Thoracic aorta (tissue), 2 donors: Measurements from ENCODE around the gene NME8. TPM values are rescaled to one million over a fixed set of nuclear protein-coding genes. Genes with fewer than 3 reads are reported as not detected.

Source experiments
- ATAC-seq: fragments of 150-250 bp; one replicate; pipeline ENCODE4 v1.8.0; 2017; ENCODE audit warnings: low read depth; ENCODE audit not compliant: insufficient number of reproducible peaks, low FRiP score
- DNase-seq: peaks from one replicate; pipeline ENCODE4 v3.0.0-alpha.2; 2020; ENCODE audit warnings: low spot score
- H3K27ac ChIP-seq, 2 donors: fragments of 200-600 bp; sonication (generic); 1 replicate in 1 of 2; 2 replicates in 1 of 2; pipeline ENCODE4 v1.5.1; 2016; ENCODE audit warnings: mild to moderate bottlenecking in 2 of 2, moderate library complexity in 2 of 2
- H3K27me3 ChIP-seq: fragments of 200-600 bp; sonication (generic); replicated peaks from 2 replicates; pipeline ENCODE4 v1.6.0; 2016; ENCODE audit warnings: mild to moderate bottlenecking; ENCODE audit not compliant: insufficient read depth
- H3K36me3 ChIP-seq: fragments of 200-600 bp; sonication (generic); one replicate; pipeline ENCODE4 v1.5.1; 2016
- H3K4me1 ChIP-seq, 2 donors: fragments of 200-600 bp; sonication (generic); 1 replicate in 1 of 2; 2 replicates in 1 of 2; pipeline versions ENCODE4 v1.5.1 to v1.6.0; 2016; ENCODE audit warnings: low read depth in 2 of 2, mild to moderate bottlenecking in 1 of 2; ENCODE audit not compliant: control insufficient read depth in 1 of 2
- H3K4me3 ChIP-seq: fragments of 200-600 bp; sonication (generic); 2 replicates; pipeline ENCODE4 v1.5.1; 2016; ENCODE audit warnings: mild to moderate bottlenecking
- H3K9me3 ChIP-seq: fragments of 200-600 bp; sonication (generic); 2 replicates; pipeline ENCODE4 v1.5.1; 2016
- CTCF ChIP-seq: fragments of 200-600 bp; sonication (generic); IDR thresholded peaks from one replicate; pipeline ENCODE4 v1.5.1; 2019; ENCODE audit warnings: antibody characterized with exemption
- total RNA-seq, 2 donors: library from RNA; depleted of rRNA; stranded (reverse); fragments of >200 nt; gene quantifications; one replicate each; pipeline versions ENCODE4 v1.1.0 to v1.2.3, GENCODE V29; 2016

NME8 gene
- total RNA-seq, 2 donors from 2014 or later, result not detected

- Histone ChIP-seq H3K4me1 (no peaks in the 10 kb centered on the region), H3K27me3 (no peaks in the 10 kb centered on the region), H3K4me3 (no peak overlapping the region), H3K9me3 (peaks cover 2% of the 10 kb centered on the region), H3K27ac (no peak overlapping the region), H3K36me3 (no peaks in the 10 kb centered on the region)
- TF ChIP-seq CTCF, result no peak
- no peak for ATAC-seq
- no peak for DNase-seq
Measured at GRCh38 chr7:37817591-37817960, 30.8 kb upstream of the NME8 start.

- no peak overlapping the region for H3K27ac ChIP-seq
- no peak for TF ChIP-seq CTCF
- no peak overlapping the region for H3K4me3 ChIP-seq
- H3K36me3 ChIP-seq, result no peaks in the 10 kb centered on the region
- H3K27me3 ChIP-seq, result no peaks in the 10 kb centered on the region
- H3K9me3 ChIP-seq, result peaks cover 2% of the 10 kb centered on the region
- no peak for ATAC-seq
- H3K4me1 ChIP-seq, result no peaks in the 10 kb centered on the region
- DNase-seq, result no peak
Measured at GRCh38 chr7:37817996-37818720, 30.2 kb upstream of the NME8 start.

DNA sequence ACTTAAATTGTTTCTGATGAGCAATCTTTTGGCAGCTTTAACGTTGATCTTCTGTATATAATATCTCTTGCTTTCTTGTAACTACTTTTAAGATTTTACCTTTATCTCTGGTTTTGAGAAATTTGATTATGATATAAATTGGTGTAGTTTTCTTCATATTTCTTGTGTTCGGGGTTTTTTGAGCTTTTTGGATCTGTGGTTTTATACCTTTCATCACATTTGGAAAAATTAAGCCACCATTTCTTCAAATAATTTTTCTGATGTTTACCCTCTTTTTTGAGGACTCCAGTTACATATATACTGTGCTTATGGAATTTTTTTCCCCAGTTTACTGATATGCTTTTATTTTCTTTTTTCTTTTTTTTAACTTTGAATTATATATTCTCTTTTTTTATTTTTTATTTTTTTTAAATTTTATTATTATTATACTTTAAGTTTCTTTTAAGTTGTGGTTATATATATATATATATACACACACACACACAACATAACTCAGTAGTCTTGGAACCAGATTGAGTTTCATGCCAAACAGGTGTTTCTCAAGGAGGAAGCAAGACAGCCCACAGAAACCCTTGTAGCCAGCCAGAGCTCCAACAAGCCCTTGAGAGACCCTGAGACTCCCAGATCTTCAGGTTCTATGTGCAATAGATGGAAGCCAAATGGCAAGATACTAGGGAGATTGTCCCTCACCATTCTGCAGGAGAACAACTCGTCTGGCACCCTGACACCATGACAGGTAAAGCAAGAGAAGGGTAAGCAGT is 27.5 kb upstream of the NME8 start:
- DNase-seq, result no peak
- H3K27me3 ChIP-seq, result no peaks in the 10 kb centered on the region
- no peak overlapping the region for H3K4me3 ChIP-seq

GRCh38 chr7:37822946-37823345 is 25.5 kb upstream of the NME8 start:
- Histone ChIP-seq H3K36me3 (no peaks in the 10 kb centered on the region), H3K27me3 (no peaks in the 10 kb centered on the region), H3K4me1 (peaks cover 0 to 5% of the 10 kb centered on the region in 2 donors), H3K9me3 (peaks cover 2% of the 10 kb centered on the region), H3K4me3 (no peak overlapping the region), H3K27ac (no peak overlapping the region)
- ATAC-seq, result no peak
- no peak for TF ChIP-seq CTCF
- no peak for DNase-seq

More for the DNA sequence above, 27.5 kb upstream of the NME8 start:
- H3K36me3 ChIP-seq, result no peaks in the 10 kb centered on the region
- H3K4me1 ChIP-seq, result no peaks in the 10 kb centered on the region
- no peak for ATAC-seq
- TF ChIP-seq CTCF, result no peak
- H3K9me3 ChIP-seq, result peaks cover 2% of the 10 kb centered on the region
- H3K27ac ChIP-seq, result no peak overlapping the region

DNA sequence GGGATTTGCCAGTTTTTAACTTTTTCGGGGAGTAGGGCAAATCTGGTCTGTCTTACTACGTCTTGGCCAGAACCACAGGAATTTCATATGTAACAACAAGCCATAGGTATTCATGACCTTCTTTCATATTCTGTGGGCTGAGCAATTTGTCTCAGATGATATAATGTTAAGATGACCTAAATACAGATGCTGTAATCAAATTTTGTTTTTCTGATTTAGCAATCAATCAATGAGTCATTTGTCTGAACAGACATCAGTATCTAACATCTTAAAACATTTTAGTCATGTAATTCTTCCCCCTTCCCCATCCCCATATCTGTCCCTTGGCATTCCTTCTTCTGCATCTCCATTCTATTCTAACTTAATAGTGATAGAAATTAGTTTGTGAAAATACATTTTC is 24.8 kb upstream of the NME8 start:
- Histone ChIP-seq H3K4me3 (no peak overlapping the region), H3K27me3 (no peaks in the 10 kb centered on the region), H3K27ac (no peak overlapping the region), H3K9me3 (peaks cover 2% of the 10 kb centered on the region), H3K4me1 (peaks cover 0 to 5% of the 10 kb centered on the region in 2 donors), H3K36me3 (no peaks in the 10 kb centered on the region)
- DNase-seq (no peak), ATAC-seq (no peak)
- TF ChIP-seq CTCF, result no peak
